ENCODE measurements around the gene PLEKHM2.

DNA sequence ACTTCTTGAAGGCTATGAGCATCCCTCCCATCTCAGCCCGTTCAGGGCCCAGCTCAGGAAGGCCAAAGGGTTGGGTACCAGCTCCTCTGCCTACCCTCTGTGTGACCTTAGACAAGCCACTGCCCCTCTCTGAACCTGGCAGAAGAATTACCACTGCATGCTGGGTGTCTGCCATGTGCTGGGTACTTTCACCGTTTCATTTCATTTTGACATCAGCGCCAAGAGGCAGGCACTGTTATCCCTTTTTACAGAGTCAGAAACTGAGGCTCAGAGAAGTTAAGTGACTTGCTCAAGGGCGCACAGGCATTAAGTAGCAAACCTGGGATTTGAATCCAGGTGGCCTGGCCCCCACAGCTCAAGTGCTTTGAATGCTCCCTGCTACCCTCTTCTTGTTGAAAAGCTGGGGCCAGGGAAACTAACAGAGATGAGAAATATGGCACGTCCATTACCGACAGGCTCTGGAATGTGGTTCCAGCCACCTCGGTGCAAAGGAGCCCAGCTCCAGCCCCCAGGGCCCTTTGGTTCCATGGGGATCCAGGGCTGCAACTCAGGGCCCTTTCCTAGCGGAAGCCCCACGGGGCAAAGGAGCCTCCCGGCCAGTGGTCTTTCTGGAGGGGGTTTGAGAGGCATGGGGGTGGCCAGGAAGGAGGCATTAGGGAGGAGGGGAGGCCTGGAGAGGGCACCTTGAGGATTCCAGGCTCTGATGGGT lies 64.7 kb downstream of the PLEKHM2 start:
- TF ChIP-seq, protein P1, sequence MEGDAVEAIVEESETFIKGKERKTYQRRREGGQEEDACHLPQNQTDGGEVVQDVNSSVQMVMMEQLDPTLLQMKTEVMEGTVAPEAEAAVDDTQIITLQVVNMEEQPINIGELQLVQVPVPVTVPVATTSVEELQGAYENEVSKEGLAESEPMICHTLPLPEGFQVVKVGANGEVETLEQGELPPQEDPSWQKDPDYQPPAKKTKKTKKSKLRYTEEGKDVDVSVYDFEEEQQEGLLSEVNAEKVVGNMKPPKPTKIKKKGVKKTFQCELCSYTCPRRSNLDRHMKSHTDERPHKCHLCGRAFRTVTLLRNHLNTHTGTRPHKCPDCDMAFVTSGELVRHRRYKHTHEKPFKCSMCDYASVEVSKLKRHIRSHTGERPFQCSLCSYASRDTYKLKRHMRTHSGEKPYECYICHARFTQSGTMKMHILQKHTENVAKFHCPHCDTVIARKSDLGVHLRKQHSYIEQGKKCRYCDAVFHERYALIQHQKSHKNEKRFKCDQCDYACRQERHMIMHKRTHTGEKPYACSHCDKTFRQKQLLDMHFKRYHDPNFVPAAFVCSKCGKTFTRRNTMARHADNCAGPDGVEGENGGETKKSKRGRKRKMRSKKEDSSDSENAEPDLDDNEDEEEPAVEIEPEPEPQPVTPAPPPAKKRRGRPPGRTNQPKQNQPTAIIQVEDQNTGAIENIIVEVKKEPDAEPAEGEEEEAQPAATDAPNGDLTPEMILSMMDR (IDR thresholded peaks at IDR 0.05) = no peak
- TF ChIP-seq EZH2phosphoT487 (IDR thresholded peaks at IDR 0.05) = no peak
- no peak for TF ChIP-seq EZH2 (IDR thresholded peaks at IDR 0.05)
